ENCODE measurements around the gene HEBP1. TPM values are rescaled to one million over a fixed set of nuclear protein-coding genes. Genes with fewer than 3 reads are reported as not detected.

HEBP1 gene
- polyA plus RNA-seq, 4 donors, result 214 to 642 (median 428) TPM

GRCh38 chr12:13000925-13001774 is 1.1 kb upstream of the HEBP1 start:
- no peak for FAIRE-seq
- DNase-seq, result peak; percentile 55 to 80
- Histone ChIP-seq H3K36me3 (ENCODE audit: control insufficient read depth in 3 of 3, insufficient read depth in 2 of 3, low read depth in 1 of 3, low read length in 3 of 3) (peaks cover 0 to 16% (median 0%) of the 10 kb centered on the region in 3 donors), H3K4me1 (ENCODE audit: control insufficient read depth in 3 of 3, insufficient read depth in 2 of 3, low read depth in 1 of 3, low read length in 2 of 3) (peaks cover 4 to 15% (median 6%) of the 10 kb centered on the region in 3 donors), H3K27me3 (ENCODE audit: control insufficient read depth in 3 of 3, insufficient read depth in 3 of 3, low read length in 3 of 3) (no peaks in the 10 kb centered on the region), H3K4me3 (ENCODE audit: low read depth in 1 of 3, low read length in 3 of 3) (peak overlapping the region; percentile 68 to 93 (median 83)), H3K27ac (ENCODE audit: low read depth in 1 of 3, low read length in 2 of 3) (peak overlapping the region; percentile 89 to 94 (median 91)), H3K9me3 (ENCODE audit: control insufficient read depth in 2 of 2, insufficient read depth in 1 of 2, low read depth in 1 of 2, low read length in 1 of 2) (no peaks in the 10 kb centered on the region)
- WGBS, 3 donors, result 1 to 2% (median 1%) methylated on average over 57 to 82 of the region's 82 CpGs

GRCh38 chr12:13000616-13000924 is 505 bp upstream of the HEBP1 start:
- H3K4me3 ChIP-seq (ENCODE audit: low read depth in 1 of 3, low read length in 3 of 3), result peak overlapping the region; percentile 42 to 93 (median 83)
- H3K4me1 ChIP-seq (ENCODE audit: control insufficient read depth in 3 of 3, insufficient read depth in 2 of 3, low read depth in 1 of 3, low read length in 2 of 3), result peaks cover 4 to 15% (median 6%) of the 10 kb centered on the region in 3 donors
- H3K9me3 ChIP-seq (ENCODE audit: control insufficient read depth in 2 of 2, insufficient read depth in 1 of 2, low read depth in 1 of 2, low read length in 1 of 2), result no peaks in the 10 kb centered on the region
- 0 to 2% (median 1%) methylated on average over 15 to 16 of the region's 16 CpGs for WGBS, 3 donors
- no peaks in the 10 kb centered on the region for H3K27me3 ChIP-seq (ENCODE audit: control insufficient read depth in 3 of 3, insufficient read depth in 3 of 3, low read length in 3 of 3)
- peaks cover 0 to 17% (median 0%) of the 10 kb centered on the region in 3 donors for H3K36me3 ChIP-seq (ENCODE audit: control insufficient read depth in 3 of 3, insufficient read depth in 2 of 3, low read depth in 1 of 3, low read length in 3 of 3)
- DNase-seq (no peak), FAIRE-seq (no peak)
- peak overlapping the region; percentile 89 to 94 (median 91) for H3K27ac ChIP-seq (ENCODE audit: low read depth in 1 of 3, low read length in 2 of 3)

DNA sequence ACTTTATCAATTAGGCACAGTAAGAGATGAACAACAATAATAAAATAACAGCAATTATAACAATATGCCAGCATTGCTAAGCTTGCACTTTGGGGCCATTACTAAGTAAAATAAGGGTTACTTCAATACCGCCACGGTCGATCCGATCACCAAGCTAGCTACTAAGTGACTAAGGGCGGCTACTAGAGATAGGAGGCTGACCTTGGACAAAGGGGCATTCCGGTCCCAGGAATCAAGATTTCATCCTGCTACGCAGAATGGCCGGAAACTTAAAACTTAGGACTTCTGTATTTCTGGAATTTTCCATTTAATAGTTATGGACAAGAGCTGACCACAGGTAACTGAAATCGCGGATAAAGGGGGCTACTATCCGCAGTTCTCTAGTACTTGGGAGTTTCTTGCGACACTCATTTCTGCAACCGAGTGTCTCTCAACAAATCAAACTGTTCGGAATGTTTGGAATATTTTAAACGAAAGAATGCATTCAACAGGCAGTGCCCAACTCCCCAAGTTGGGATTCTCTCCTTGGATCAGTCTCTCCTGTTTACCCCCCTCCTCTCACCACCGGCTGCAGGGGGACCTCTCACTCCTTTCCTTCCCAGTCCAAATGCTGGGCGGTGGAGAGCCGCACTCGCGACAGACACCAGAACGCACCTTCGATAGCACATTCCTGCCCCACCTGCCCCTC is 650 bp downstream of the HEBP1 start:
- no peaks in the 10 kb centered on the region for H3K9me3 ChIP-seq (ENCODE audit: control insufficient read depth in 2 of 2, insufficient read depth in 1 of 2, low read depth in 1 of 2, low read length in 1 of 2)
- H3K27ac ChIP-seq (ENCODE audit: low read depth in 1 of 3, low read length in 2 of 3), result peak overlapping the region; percentile 86 to 89 (median 87)
- H3K27me3 ChIP-seq (ENCODE audit: control insufficient read depth in 3 of 3, insufficient read depth in 3 of 3, low read length in 3 of 3), result no peaks in the 10 kb centered on the region
- peaks cover 6 to 15% (median 10%) of the 10 kb centered on the region in 3 donors for H3K4me1 ChIP-seq (ENCODE audit: control insufficient read depth in 3 of 3, insufficient read depth in 2 of 3, low read depth in 1 of 3, low read length in 2 of 3)
- H3K36me3 ChIP-seq (ENCODE audit: control insufficient read depth in 3 of 3, insufficient read depth in 2 of 3, low read depth in 1 of 3, low read length in 3 of 3), result peaks cover 0 to 20% (median 0%) of the 10 kb centered on the region in 3 donors
- H3K4me3 ChIP-seq (ENCODE audit: low read depth in 1 of 3, low read length in 3 of 3), result peak overlapping the region; percentile 44 to 93 (median 74)
- FAIRE-seq (no peak), DNase-seq (peak; percentile 72 to 85)
- WGBS, 3 donors, result 5 to 25% (median 20%) methylated on average over 22 of the region's 22 CpGs

- peaks cover 0 to 21% (median 0%) of the 10 kb centered on the region in 3 donors for H3K36me3 ChIP-seq (ENCODE audit: control insufficient read depth in 3 of 3, insufficient read depth in 2 of 3, low read depth in 1 of 3, low read length in 3 of 3)
- DNase-seq (peak; percentile 41 to 87), FAIRE-seq (no peak)
- H3K4me3 ChIP-seq (ENCODE audit: low read depth in 1 of 3, low read length in 3 of 3), result peak overlapping the region in 2 of 3 donors; percentile 74 to 93
- no peaks in the 10 kb centered on the region for H3K9me3 ChIP-seq (ENCODE audit: control insufficient read depth in 2 of 2, insufficient read depth in 1 of 2, low read depth in 1 of 2, low read length in 1 of 2)
- no peak overlapping the region for H3K27ac ChIP-seq (ENCODE audit: low read depth in 1 of 3, low read length in 2 of 3)
- peaks cover 6 to 15% (median 10%) of the 10 kb centered on the region in 3 donors for H3K4me1 ChIP-seq (ENCODE audit: control insufficient read depth in 3 of 3, insufficient read depth in 2 of 3, low read depth in 1 of 3, low read length in 2 of 3)
- WGBS, 3 donors, result 56 to 76% (median 65%) methylated on average over 4 of the region's 4 CpGs
- no peaks in the 10 kb centered on the region for H3K27me3 ChIP-seq (ENCODE audit: control insufficient read depth in 3 of 3, insufficient read depth in 3 of 3, low read length in 3 of 3)
These were observed 1.8 kb downstream of the HEBP1 start for GRCh38 chr12:12998248-12998647.

GRCh38 chr12:12997734-12998133 is 2.3 kb downstream of the HEBP1 start:
- no peaks in the 10 kb centered on the region for H3K27me3 ChIP-seq (ENCODE audit: control insufficient read depth in 3 of 3, insufficient read depth in 3 of 3, low read length in 3 of 3)
- 43 to 70% (median 56%) methylated on average over 2 of the region's 2 CpGs for WGBS, 3 donors
- no peak overlapping the region for H3K27ac ChIP-seq (ENCODE audit: low read depth in 1 of 3, low read length in 2 of 3)
- H3K4me1 ChIP-seq (ENCODE audit: control insufficient read depth in 3 of 3, insufficient read depth in 2 of 3, low read depth in 1 of 3, low read length in 2 of 3), result peaks cover 6 to 15% (median 10%) of the 10 kb centered on the region in 3 donors
- DNase-seq (no peak), FAIRE-seq (no peak)
- H3K36me3 ChIP-seq (ENCODE audit: control insufficient read depth in 3 of 3, insufficient read depth in 2 of 3, low read depth in 1 of 3, low read length in 3 of 3), result peaks cover 0 to 21% (median 0%) of the 10 kb centered on the region in 3 donors
- H3K9me3 ChIP-seq (ENCODE audit: control insufficient read depth in 2 of 2, insufficient read depth in 1 of 2, low read depth in 1 of 2, low read length in 1 of 2), result no peaks in the 10 kb centered on the region
- H3K4me3 ChIP-seq (ENCODE audit: low read depth in 1 of 3, low read length in 3 of 3), result peak overlapping the region in 2 of 3 donors; percentile 74 to 93

DNA sequence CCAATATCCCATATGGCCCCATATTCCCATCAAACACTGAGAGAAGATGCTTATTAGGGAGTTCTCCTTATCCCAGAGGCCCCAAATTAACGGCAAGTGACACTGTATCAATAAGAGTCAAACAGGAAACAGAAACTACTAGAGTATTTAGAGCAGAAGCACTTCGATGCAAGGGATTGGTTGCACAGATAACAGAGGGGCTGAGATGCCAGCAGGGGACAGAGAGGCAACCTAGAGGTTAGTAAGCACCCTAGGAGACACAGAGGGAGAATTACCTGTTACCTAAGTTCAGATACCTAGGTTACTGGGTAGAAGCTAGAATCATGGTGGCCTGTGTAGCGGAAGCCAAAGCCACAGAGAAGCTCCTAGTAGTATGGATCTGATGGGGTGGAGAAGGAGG is 2.9 kb downstream of the HEBP1 start:
- H3K36me3 ChIP-seq (ENCODE audit: control insufficient read depth in 3 of 3, insufficient read depth in 2 of 3, low read depth in 1 of 3, low read length in 3 of 3), result peaks cover 0 to 19% (median 0%) of the 10 kb centered on the region in 3 donors
- no peak overlapping the region for H3K27ac ChIP-seq (ENCODE audit: low read depth in 1 of 3, low read length in 2 of 3)
- 37 to 52% (median 43%) methylated on average over 3 of the region's 3 CpGs for WGBS, 3 donors
- DNase-seq, result no peak
- H3K27me3 ChIP-seq (ENCODE audit: control insufficient read depth in 3 of 3, insufficient read depth in 3 of 3, low read length in 3 of 3), result no peaks in the 10 kb centered on the region
- H3K4me3 ChIP-seq (ENCODE audit: low read depth in 1 of 3, low read length in 3 of 3), result peak overlapping the region in 1 of 3 donors; percentile 93
- H3K4me1 ChIP-seq (ENCODE audit: control insufficient read depth in 3 of 3, insufficient read depth in 2 of 3, low read depth in 1 of 3, low read length in 2 of 3), result peaks cover 10 to 15% (median 12%) of the 10 kb centered on the region in 3 donors
- no peaks in the 10 kb centered on the region for H3K9me3 ChIP-seq (ENCODE audit: control insufficient read depth in 2 of 2, insufficient read depth in 1 of 2, low read depth in 1 of 2, low read length in 1 of 2)
- FAIRE-seq, result no peak

DNA sequence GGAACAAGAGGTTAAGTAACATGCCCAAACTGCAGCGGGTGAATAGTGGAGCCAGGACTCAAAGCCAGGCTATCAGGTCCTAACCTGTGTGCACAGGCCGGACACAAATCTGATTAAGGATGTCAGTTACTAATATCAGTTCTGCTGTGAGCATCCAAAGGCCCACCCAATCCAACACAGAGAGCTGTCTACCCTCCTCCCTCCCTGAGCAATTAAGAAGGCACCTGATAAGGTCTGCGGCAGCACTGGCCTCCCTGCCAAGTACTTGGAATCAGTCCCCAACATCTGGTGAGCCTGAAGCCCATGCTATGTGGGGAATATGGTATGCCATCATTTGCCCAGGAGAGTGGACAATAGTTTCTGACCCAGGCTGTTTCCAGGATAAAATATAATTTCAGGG is 3.9 kb downstream of the HEBP1 start:
- H3K36me3 ChIP-seq (ENCODE audit: control insufficient read depth in 3 of 3, insufficient read depth in 2 of 3, low read depth in 1 of 3, low read length in 3 of 3), result peaks cover 0 to 19% (median under 1%) of the 10 kb centered on the region in 3 donors
- no peaks in the 10 kb centered on the region for H3K9me3 ChIP-seq (ENCODE audit: control insufficient read depth in 2 of 2, insufficient read depth in 1 of 2, low read depth in 1 of 2, low read length in 1 of 2)
- H3K27me3 ChIP-seq (ENCODE audit: control insufficient read depth in 3 of 3, insufficient read depth in 3 of 3, low read length in 3 of 3), result no peaks in the 10 kb centered on the region
- DNase-seq (no peak), FAIRE-seq (no peak)
- WGBS, 3 donors, result 35 to 67% (median 53%) methylated on average over 3 of the region's 3 CpGs
- peak overlapping the region in 1 of 3 donors; percentile 27 for H3K4me3 ChIP-seq (ENCODE audit: low read depth in 1 of 3, low read length in 3 of 3)
- no peak overlapping the region for H3K27ac ChIP-seq (ENCODE audit: low read depth in 1 of 3, low read length in 2 of 3)
- peaks cover 7 to 15% (median 13%) of the 10 kb centered on the region in 3 donors for H3K4me1 ChIP-seq (ENCODE audit: control insufficient read depth in 3 of 3, insufficient read depth in 2 of 3, low read depth in 1 of 3, low read length in 2 of 3)

DNA sequence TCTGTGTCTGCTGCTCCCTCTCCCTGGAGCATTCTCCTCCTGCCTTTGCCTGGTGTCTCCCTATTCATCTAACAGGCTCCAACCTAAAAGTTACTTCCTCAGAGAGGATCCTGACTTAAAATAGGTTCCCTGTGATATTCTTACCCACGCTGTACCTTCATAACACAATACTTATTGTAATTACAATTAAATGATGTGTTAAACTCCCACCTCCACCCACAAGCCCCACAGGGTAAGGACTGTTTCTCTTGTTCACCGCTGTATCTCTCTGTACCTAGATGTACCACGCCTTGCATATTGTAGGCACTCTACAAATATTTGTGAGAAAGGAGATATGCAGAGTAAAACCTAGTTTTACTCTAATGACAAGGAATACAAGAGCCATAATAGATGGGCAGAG is 5.0 kb downstream of the HEBP1 start:
- FAIRE-seq (no peak), DNase-seq (no peak)
- no peak overlapping the region for H3K4me3 ChIP-seq (ENCODE audit: low read depth in 1 of 3, low read length in 3 of 3)
- no peaks in the 10 kb centered on the region for H3K9me3 ChIP-seq (ENCODE audit: control insufficient read depth in 2 of 2, insufficient read depth in 1 of 2, low read depth in 1 of 2, low read length in 1 of 2)
- no peaks in the 10 kb centered on the region for H3K27me3 ChIP-seq (ENCODE audit: control insufficient read depth in 3 of 3, insufficient read depth in 3 of 3, low read length in 3 of 3)
- 87 to 91% (median 87%) methylated on average over 3 of the region's 3 CpGs for WGBS, 3 donors
- H3K4me1 ChIP-seq (ENCODE audit: control insufficient read depth in 3 of 3, insufficient read depth in 2 of 3, low read depth in 1 of 3, low read length in 2 of 3), result peaks cover 7 to 20% (median 15%) of the 10 kb centered on the region in 3 donors
- no peak overlapping the region for H3K27ac ChIP-seq (ENCODE audit: low read depth in 1 of 3, low read length in 2 of 3)
- H3K36me3 ChIP-seq (ENCODE audit: control insufficient read depth in 3 of 3, insufficient read depth in 2 of 3, low read depth in 1 of 3, low read length in 3 of 3), result peaks cover 0 to 21% (median 3%) of the 10 kb centered on the region in 3 donors

All from small intestine (tissue), 7 donors.